ENCODE results near the gene ZNF532.

DNA sequence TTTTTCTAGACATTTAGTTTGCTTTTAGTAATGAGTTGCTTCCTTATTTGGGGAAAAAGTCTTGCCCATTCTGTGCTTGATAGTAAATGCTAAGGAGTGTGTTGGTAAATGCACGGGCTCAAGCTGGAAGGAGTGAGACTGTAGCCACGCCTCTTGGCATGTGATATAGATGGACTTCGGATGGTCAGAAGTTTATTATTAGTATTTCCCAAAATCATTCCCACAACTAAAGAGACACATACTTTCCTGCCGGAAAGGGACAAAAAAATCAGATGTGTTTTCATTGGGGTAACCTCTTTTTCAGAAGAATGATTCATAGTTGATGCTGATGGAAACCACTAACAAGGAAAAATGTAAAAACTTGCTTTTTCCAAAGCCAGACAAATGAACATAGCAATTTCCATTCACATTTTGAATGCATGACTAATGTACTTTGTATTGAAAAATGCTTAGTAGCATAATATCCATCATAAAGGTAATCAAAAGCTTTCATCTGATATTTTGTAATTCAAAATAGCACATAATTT lies 133.2 kb downstream of the ZNF532 start:
- TF ChIP-seq CTCF (optimal IDR thresholded peaks at IDR 0.05 in 1 of 3, IDR thresholded peaks at IDR 0.05 in 1 of 3, conservative IDR thresholded peaks at IDR 0.05 in 1 of 3; ENCODE audit: extremely low read depth in 1 of 3, insufficient read depth in 2 of 3, low read length in 3 of 3) = no peak
- no peak for TF ChIP-seq EZH2 (IDR thresholded peaks at IDR 0.05; ENCODE audit: low read length)

Data from keratinocyte (primary cell).